Natural killer cell (primary cell): ENCODE results near the gene FBLN5. TPM values are rescaled to one million over a fixed set of nuclear protein-coding genes. Genes with fewer than 3 reads are reported as not detected.

Experiments
- ATAC-seq, 3 donors: fragments of 150-1000 bp in 2 of 3; fragments of 200-7000 bp in 1 of 3; cut with Tn5 transposase; 1 replicate in 1 of 3; 2 replicates in 2 of 3; pipeline ENCODE4 v1.10.0; 2021; ENCODE audit warnings: mild to moderate bottlenecking in 2 of 3, moderate library complexity in 2 of 3
- DNase-seq, 2 donors: peaks; one replicate each; pipeline versions ENCODE4 v3.0.0 to v3.0.0-alpha.2; 2013 to 2021; ENCODE audit warnings: mixed read lengths in 1 of 2
- H3K27ac ChIP-seq: one replicate; pipeline ENCODE4 v1.5.1; 2013; ENCODE audit warnings: mild to moderate bottlenecking, low read length
- H3K27me3 ChIP-seq: one replicate; pipeline ENCODE4 v1.6.1; 2013; ENCODE audit warnings: low read length; ENCODE audit not compliant: control insufficient read depth, insufficient read depth
- H3K36me3 ChIP-seq: one replicate; pipeline ENCODE4 v1.6.1; 2013; ENCODE audit warnings: low read length; ENCODE audit not compliant: control insufficient read depth, insufficient read depth
- H3K4me1 ChIP-seq: one replicate; pipeline ENCODE4 v1.6.1; 2013; ENCODE audit warnings: low read length; ENCODE audit not compliant: control insufficient read depth, insufficient read depth
- H3K4me3 ChIP-seq: one replicate; pipeline ENCODE4 v1.5.1; 2013; ENCODE audit warnings: low read length
- H3K9me3 ChIP-seq: one replicate; pipeline ENCODE4 v1.6.1; 2013; ENCODE audit warnings: low read length; ENCODE audit not compliant: control insufficient read depth, insufficient read depth
- H3K27ac Mint-ChIP-seq, 2 donors: one replicate each; pipeline ENCODE4 v1.8.0; 2022; ENCODE audit warnings: mild to moderate bottlenecking in 2 of 2, mixed read lengths in 2 of 2, moderate library complexity in 1 of 2
- H3K27me3 Mint-ChIP-seq, 2 donors: one replicate each; pipeline ENCODE4 v1.8.0; 2022; ENCODE audit warnings: low read depth in 2 of 2, mixed read lengths in 2 of 2
- H3K36me3 Mint-ChIP-seq: one replicate; pipeline ENCODE4 v1.8.0; 2022; ENCODE audit warnings: mixed read lengths
- H3K4me1 Mint-ChIP-seq, 2 donors: one replicate each; pipeline ENCODE4 v1.8.0; 2022; ENCODE audit warnings: mixed read lengths in 2 of 2
- H3K4me3 Mint-ChIP-seq: one replicate; pipeline ENCODE4 v1.8.0; 2022; ENCODE audit warnings: mild to moderate bottlenecking, moderate library complexity, mixed read lengths
- H3K9me3 Mint-ChIP-seq, 2 donors: one replicate each; pipeline ENCODE4 v1.8.0; 2022; ENCODE audit warnings: mixed read lengths in 2 of 2
- WGBS: methylation state at CpG from one replicate; pipeline ENCODE4 v1.1.7; 2013; ENCODE audit warnings: missing lambda C conversion rate; ENCODE audit not compliant: insufficient coverage; 5-methylcytosine and 5-hydroxymethylcytosine counted together
- intact Hi-C: fragments of 100-400 bp; cut with micrococcal nuclease; formaldehyde crosslinking; loops from one replicate; pipeline ENCODE4 v1.14.2; 2022
- total RNA-seq, 4 donors: library from RNA; stranded (reverse); fragments of 120-200 nt in 1 of 4; gene quantifications; one replicate each; pipeline versions ENCODE4 v1.2.3 to v1.2.4, GENCODE V29; 2013 to 2022
- TF ChIP-seq, protein P1 (sequence below): fragments of 200-600 bp; IDR thresholded peaks from one replicate; pipeline ENCODE4 v1.8.0; 2022; ENCODE audit warnings: antibody characterized with exemption

FBLN5 gene
- total RNA-seq, 3 donors from 2014 or later (not counting 1 experiment from before 2014, with no cell fraction given): 0.56 to 1.3 (median 1.1) TPM

DNA sequence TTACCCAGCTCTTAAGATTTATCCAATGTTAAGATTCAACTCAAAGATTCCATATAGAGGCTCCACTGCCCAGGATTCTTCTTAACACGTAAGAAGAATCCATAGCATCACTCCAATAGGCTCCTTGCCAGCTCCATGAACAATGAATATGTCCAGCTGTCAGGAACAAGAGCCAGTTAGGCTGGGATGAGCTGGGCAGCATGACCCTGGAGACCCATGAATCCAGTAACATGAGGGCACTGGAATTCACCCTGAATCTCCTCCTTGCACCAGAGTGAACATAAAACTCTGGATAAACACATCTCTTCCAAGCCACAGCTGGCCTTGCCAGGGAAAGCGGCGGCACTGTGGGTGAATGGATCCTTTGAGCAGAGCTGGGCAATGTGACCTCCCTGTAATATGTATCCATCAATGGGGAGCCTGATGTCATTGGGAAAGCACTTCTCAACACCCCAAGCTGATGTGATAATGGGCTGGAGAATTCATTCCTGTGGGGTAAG, 55.7 kb downstream of the FBLN5 start:
- no peaks in the 10 kb centered on the region for H3K9me3 Mint-ChIP-seq

DNA sequence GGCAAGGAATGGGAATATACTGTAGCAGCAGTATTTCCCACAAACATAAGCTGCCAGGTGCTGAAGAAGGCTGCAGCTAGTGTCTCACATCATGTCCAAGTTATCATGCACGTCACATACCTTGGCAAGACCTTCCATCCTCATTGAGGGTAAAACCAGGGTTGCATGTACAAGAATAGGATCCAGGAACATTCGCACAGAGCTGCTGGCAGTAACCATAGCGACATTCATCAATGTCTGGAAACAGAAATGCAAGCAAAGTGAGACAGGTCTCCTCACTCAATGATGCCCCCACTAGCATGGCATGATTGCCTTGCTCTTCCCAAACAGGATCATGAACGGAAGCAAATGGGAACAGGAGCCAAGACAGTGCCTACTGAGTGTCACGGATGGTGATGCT, 56.4 kb downstream of the FBLN5 start:
- TF ChIP-seq, protein P1, sequence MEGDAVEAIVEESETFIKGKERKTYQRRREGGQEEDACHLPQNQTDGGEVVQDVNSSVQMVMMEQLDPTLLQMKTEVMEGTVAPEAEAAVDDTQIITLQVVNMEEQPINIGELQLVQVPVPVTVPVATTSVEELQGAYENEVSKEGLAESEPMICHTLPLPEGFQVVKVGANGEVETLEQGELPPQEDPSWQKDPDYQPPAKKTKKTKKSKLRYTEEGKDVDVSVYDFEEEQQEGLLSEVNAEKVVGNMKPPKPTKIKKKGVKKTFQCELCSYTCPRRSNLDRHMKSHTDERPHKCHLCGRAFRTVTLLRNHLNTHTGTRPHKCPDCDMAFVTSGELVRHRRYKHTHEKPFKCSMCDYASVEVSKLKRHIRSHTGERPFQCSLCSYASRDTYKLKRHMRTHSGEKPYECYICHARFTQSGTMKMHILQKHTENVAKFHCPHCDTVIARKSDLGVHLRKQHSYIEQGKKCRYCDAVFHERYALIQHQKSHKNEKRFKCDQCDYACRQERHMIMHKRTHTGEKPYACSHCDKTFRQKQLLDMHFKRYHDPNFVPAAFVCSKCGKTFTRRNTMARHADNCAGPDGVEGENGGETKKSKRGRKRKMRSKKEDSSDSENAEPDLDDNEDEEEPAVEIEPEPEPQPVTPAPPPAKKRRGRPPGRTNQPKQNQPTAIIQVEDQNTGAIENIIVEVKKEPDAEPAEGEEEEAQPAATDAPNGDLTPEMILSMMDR: no peak
- ATAC-seq: no peak
- no peaks in the 10 kb centered on the region for H3K36me3 Mint-ChIP-seq
- peaks cover 28% of the 10 kb centered on the region for H3K4me1 ChIP-seq
- H3K27me3 ChIP-seq: no peaks in the 10 kb centered on the region
- no peak for DNase-seq
- H3K27ac ChIP-seq: no peak overlapping the region
- 94% methylated on average over 5 of the region's 5 CpGs for WGBS
- H3K4me3 Mint-ChIP-seq: no peak overlapping the region
- H3K9me3 ChIP-seq: no peaks in the 10 kb centered on the region
- H3K27ac Mint-ChIP-seq: no peak overlapping the region
- intact Hi-C loops: no loop called here
- H3K4me3 ChIP-seq: no peak overlapping the region
- peaks cover 25 to 30% of the 10 kb centered on the region in 2 donors for H3K4me1 Mint-ChIP-seq
- H3K36me3 ChIP-seq: no peaks in the 10 kb centered on the region
- no peaks in the 10 kb centered on the region for H3K9me3 Mint-ChIP-seq
- H3K27me3 Mint-ChIP-seq: no peaks in the 10 kb centered on the region

More for the DNA sequence above, 55.7 kb downstream of the FBLN5 start:
- no peak overlapping the region for H3K4me3 ChIP-seq
- 98% methylated on average over 3 of the region's 3 CpGs for WGBS
- H3K4me1 ChIP-seq: peaks cover 28% of the 10 kb centered on the region
- no peaks in the 10 kb centered on the region for H3K9me3 ChIP-seq
- intact Hi-C loops: no loop called here
- H3K36me3 Mint-ChIP-seq: no peaks in the 10 kb centered on the region
- DNase-seq (no peak), ATAC-seq (no peak)
- peaks cover 25 to 30% of the 10 kb centered on the region in 2 donors for H3K4me1 Mint-ChIP-seq
- H3K27me3 Mint-ChIP-seq: no peaks in the 10 kb centered on the region
- H3K27ac ChIP-seq: no peak overlapping the region
- no peaks in the 10 kb centered on the region for H3K36me3 ChIP-seq
- H3K4me3 Mint-ChIP-seq: peak overlapping the region; percentile 4
- no peaks in the 10 kb centered on the region for H3K27me3 ChIP-seq
- TF ChIP-seq, protein P1: no peak
- H3K27ac Mint-ChIP-seq: no peak overlapping the region

DNA sequence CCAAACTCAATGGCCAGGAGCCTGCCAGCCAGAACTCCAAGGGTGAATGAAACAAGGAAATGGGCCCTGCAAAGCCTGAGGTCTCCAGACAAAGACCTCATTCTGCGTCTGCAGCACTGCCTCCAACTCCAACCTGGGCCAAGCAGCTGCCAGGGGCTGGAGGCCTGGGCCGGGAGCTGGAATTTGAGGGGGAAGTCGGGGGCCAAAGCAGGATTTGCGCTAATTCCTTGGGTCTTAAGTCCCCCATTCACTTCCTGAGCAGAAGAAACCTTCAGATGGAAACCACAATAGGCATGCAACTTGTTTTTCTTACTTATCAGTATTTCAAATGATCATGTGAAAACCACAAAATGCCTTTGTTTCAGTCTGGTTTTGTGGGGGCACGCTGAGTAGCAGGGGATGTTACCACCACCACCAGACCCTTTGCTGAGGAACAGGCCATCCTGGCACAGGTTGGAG, 57.2 kb downstream of the FBLN5 start:
- Mint-ChIP-seq H3K27me3 (no peaks in the 10 kb centered on the region), H3K9me3 (no peaks in the 10 kb centered on the region), H3K36me3 (no peaks in the 10 kb centered on the region), H3K4me3 (no peak overlapping the region), H3K27ac (peak overlapping the region; percentile 54 to 58), H3K4me1 (peaks cover 25 to 30% of the 10 kb centered on the region in 2 donors)
- Histone ChIP-seq H3K9me3 (no peaks in the 10 kb centered on the region), H3K4me1 (peaks cover 28% of the 10 kb centered on the region), H3K27ac (peak overlapping the region; percentile 25), H3K27me3 (no peaks in the 10 kb centered on the region), H3K4me3 (no peak overlapping the region), H3K36me3 (no peaks in the 10 kb centered on the region)
- DNase-seq (peak in 1 of 2 donors; percentile 44), ATAC-seq (peak in 1 of 3 donors; percentile 24)
- intact Hi-C loops: no loop called here
- 20% methylated on average over 4 of the region's 5 CpGs for WGBS
- TF ChIP-seq, protein P1: no peak
